Neural cell (in vitro differentiated cells): ENCODE results near the gene ANAPC10. TPM values are rescaled to one million over a fixed set of nuclear protein-coding genes. Genes with fewer than 3 reads are reported as not detected.
"Not testable (repeated sequence)": the region's sequence is repeated elsewhere in the genome, so short reads cannot be mapped to it uniquely, and the experiment has no call there.

Experiments used
- H2AFZ ChIP-seq: fragments of 200-600, 300-800 bp; sonication (generic), shearing (Covaris generic); 2 replicates; pipeline ENCODE4 v1.6.0; 2014; ENCODE audit warnings: low read depth, mild to moderate bottlenecking, antibody characterized with exemption, low read length, moderate library complexity
- H3F3A ChIP-seq: fragments of 200-600 bp; shearing (Covaris generic); 2 replicates; pipeline ENCODE4 v1.6.1; 2016; ENCODE audit warnings: mild to moderate bottlenecking, moderate library complexity, mixed read lengths, antibody characterized with exemption, low read length; ENCODE audit not compliant: insufficient read depth, poor library complexity, severe bottlenecking
- H3K27ac ChIP-seq: fragments of 200-600, 300-800 bp; sonication (generic), shearing (Covaris generic); 2 replicates; pipeline ENCODE4 v1.5.1; 2014; ENCODE audit warnings: mild to moderate bottlenecking, low read length, moderate library complexity
- H3K27me3 ChIP-seq: fragments of 300-800, 200-600 bp; sonication (generic), shearing (Covaris generic); 2 replicates; pipeline ENCODE4 v1.6.0; 2014; ENCODE audit warnings: mild to moderate bottlenecking, low read depth, low read length, moderate library complexity; ENCODE audit not compliant: insufficient read depth
- H3K36me3 ChIP-seq: fragments of 300-800, 200-600 bp; sonication (generic), shearing (Covaris generic); 2 replicates; pipeline ENCODE4 v1.5.1; 2014; ENCODE audit warnings: mild to moderate bottlenecking, antibody characterized with exemption, low read length, moderate library complexity; ENCODE audit not compliant: insufficient read depth
- H3K4me2 ChIP-seq: fragments of 300-800, 200-600 bp; sonication (generic), shearing (Covaris generic); 2 replicates; pipeline ENCODE4 v1.6.0; 2014; ENCODE audit warnings: mild to moderate bottlenecking, low read length
- H3K4me3 ChIP-seq: fragments of 300-800, 200-600 bp; sonication (generic), shearing (Covaris generic); 2 replicates; pipeline ENCODE4 v1.5.1; 2014; ENCODE audit warnings: mild to moderate bottlenecking, low read length, moderate library complexity
- H3K79me2 ChIP-seq: fragments of 200-600 bp; shearing (Covaris generic); replicated peaks from 2 replicates; pipeline ENCODE4 v1.6.0; 2014; ENCODE audit warnings: mild to moderate bottlenecking, low read length, moderate library complexity; ENCODE audit not compliant: insufficient read depth
- H3K9ac ChIP-seq: fragments of 300-800, 200-600 bp; sonication (generic), shearing (Covaris generic); 2 replicates; pipeline ENCODE4 v1.6.1; 2016; ENCODE audit warnings: mild to moderate bottlenecking, low read length, mixed read lengths
- H3K9me2 ChIP-seq: fragments of 200-600 bp; shearing (Covaris generic); 2 replicates; pipeline ENCODE4 v1.6.1; 2016; ENCODE audit warnings: mild to moderate bottlenecking, low read length, mixed read lengths; ENCODE audit not compliant: insufficient read depth
- H3K9me3 ChIP-seq: fragments of 200-600, 300-800 bp; sonication (generic), shearing (Covaris generic); 2 replicates; pipeline ENCODE4 v1.6.1; 2016; ENCODE audit warnings: mild to moderate bottlenecking, mixed run types, low read length, moderate library complexity, mixed read lengths
- H4K20me1 ChIP-seq: fragments of 200-600 bp; shearing (Covaris generic); 2 replicates; pipeline ENCODE4 v1.6.1; 2016; ENCODE audit warnings: mild to moderate bottlenecking, mixed run types; ENCODE audit not compliant: insufficient read depth
- CTCF ChIP-seq: fragments of 450-650 bp; IDR thresholded peaks from 2 replicates; pipeline ENCODE4 v1.5.1; 2014; ENCODE audit warnings: antibody characterized with exemption, mild to moderate bottlenecking, moderate library complexity; ENCODE audit not compliant: poor library complexity, severe bottlenecking
- EP300 ChIP-seq: fragments of 450-650 bp; conservative IDR thresholded peaks from 2 replicates; pipeline ENCODE4 v1.6.1; 2014; ENCODE audit warnings: antibody characterized with exemption, mild to moderate bottlenecking, moderate library complexity; ENCODE audit not compliant: poor library complexity, severe bottlenecking
- EZH2 ChIP-seq: fragments of 200-600, 300-800 bp; shearing (Covaris generic), sonication (generic); IDR thresholded peaks from 2 replicates; pipeline ENCODE4 v1.6.1; 2014; ENCODE audit warnings: antibody characterized with exemption, low read length, borderline replicate concordance, mild to moderate bottlenecking; ENCODE audit not compliant: insufficient read depth, poor library complexity, severe bottlenecking
- MXI1 ChIP-seq: fragments of 450-650 bp; conservative IDR thresholded peaks from 2 replicates; pipeline ENCODE4 v1.6.1; 2014; ENCODE audit warnings: antibody characterized with exemption, mild to moderate bottlenecking; ENCODE audit not compliant: poor library complexity, severe bottlenecking
- POLR2AphosphoS5 ChIP-seq: IDR thresholded peaks from 2 replicates; pipeline ENCODE4 v1.6.1; 2012
- RAD21 ChIP-seq: fragments of 450-650 bp; conservative IDR thresholded peaks from 2 replicates; pipeline ENCODE4 v1.6.1; 2014; ENCODE audit warnings: antibody characterized with exemption, mild to moderate bottlenecking, moderate library complexity
- REST ChIP-seq: IDR thresholded peaks from 2 replicates; pipeline ENCODE4 v1.6.1; 2012; ENCODE audit warnings: borderline replicate concordance
- SMC3 ChIP-seq: fragments of 450-650 bp; conservative IDR thresholded peaks from 2 replicates; pipeline ENCODE4 v1.6.1; 2014; ENCODE audit warnings: antibody characterized with exemption, mild to moderate bottlenecking, moderate library complexity; ENCODE audit not compliant: poor library complexity
- TAF1 ChIP-seq: IDR thresholded peaks from 2 replicates; pipeline ENCODE4 v1.6.1; 2012; ENCODE audit warnings: low read depth
- polyA plus RNA-seq: library from polyadenylated mRNA; depleted of rRNA; stranded (reverse); fragments of >200 nt; gene quantifications from 2 replicates; pipeline ENCODE4 v1.2.3, GENCODE V29; 2014

Gene ANAPC10
- polyA plus RNA-seq, 1 donor from 2014 or later: 37.7 TPM

GRCh38 chr4:145012841-145013240 lies 85.2 kb downstream of the ANAPC10 start:
- TF ChIP-seq TAF1: no peak
- no peaks in the 10 kb centered on the region for H3K79me2 ChIP-seq
- no peaks in the 10 kb centered on the region for H3F3A ChIP-seq
- no peak overlapping the region for H2AFZ ChIP-seq
- H3K9me3 ChIP-seq: no peaks in the 10 kb centered on the region
- H3K9me2 ChIP-seq: no peaks in the 10 kb centered on the region
- no peaks in the 10 kb centered on the region for H3K36me3 ChIP-seq
- H4K20me1 ChIP-seq: no peaks in the 10 kb centered on the region
- no peak overlapping the region for H3K4me3 ChIP-seq
- no peaks in the 10 kb centered on the region for H3K27me3 ChIP-seq
- H3K27ac ChIP-seq: no peak overlapping the region
- no peak overlapping the region for H3K9ac ChIP-seq
- H3K4me2 ChIP-seq: no peak overlapping the region

GRCh38 chr4:145011636-145012035 lies 86.4 kb downstream of the ANAPC10 start:
- no peak overlapping the region for H3K4me3 ChIP-seq
- no peak for TF ChIP-seq TAF1
- TF ChIP-seq MXI1: no peak
- TF ChIP-seq POLR2AphosphoS5: no peak
- no peak for TF ChIP-seq EZH2
- no peak for TF ChIP-seq RAD21
- no peak for TF ChIP-seq REST
- TF ChIP-seq CTCF: no peak
- no peak for TF ChIP-seq EP300
- no peak for TF ChIP-seq SMC3
- no peaks in the 10 kb centered on the region for H3K79me2 ChIP-seq

GRCh38 chr4:145010315-145010714 lies 87.7 kb downstream of the ANAPC10 start:
- not testable (repeated sequence) for H4K20me1 ChIP-seq, H3K36me3 ChIP-seq, H3F3A ChIP-seq, H3K9ac ChIP-seq, H3K9me2 ChIP-seq, H3K4me3 ChIP-seq, H3K79me2 ChIP-seq, H2AFZ ChIP-seq, H3K27ac ChIP-seq, H3K27me3 ChIP-seq, H3K9me3 ChIP-seq, H3K4me2 ChIP-seq

More at GRCh38 chr4:145011636-145012035, 86.4 kb downstream of the ANAPC10 start:
- Histone ChIP-seq H2AFZ (no peak overlapping the region), H3K36me3 (no peaks in the 10 kb centered on the region), H3K27ac (no peak overlapping the region), H3K9me3 (no peaks in the 10 kb centered on the region), H4K20me1 (no peaks in the 10 kb centered on the region), H3K4me2 (no peak overlapping the region), H3K9ac (no peak overlapping the region), H3K27me3 (no peaks in the 10 kb centered on the region), H3K9me2 (no peaks in the 10 kb centered on the region), H3F3A (no peaks in the 10 kb centered on the region)
